ENCODE data around the gene DGKH.
"Not testable (repeated sequence)": the region's sequence is repeated elsewhere in the genome, so short reads cannot be mapped to it uniquely, and the experiment has no call there.

The DGKH gene

GRCh38 chr13:42137856-42138537 is 89.5 kb downstream of the DGKH start:
- H3K4me1 ChIP-seq (ENCODE audit: control insufficient read depth, insufficient read depth, low read length, unreplicated experiment) = peaks cover 35% of the 10 kb centered on the region
- peaks cover 7% of the 10 kb centered on the region; the same call in 1 of the 2 replicates for H3K36me3 ChIP-seq (ENCODE audit: insufficient read depth, low read length)
- no peak overlapping the region for H3K4me3 ChIP-seq (ENCODE audit: low read depth, low read length)
- H3K79me2 ChIP-seq (ENCODE audit: control insufficient read depth, insufficient read depth, low read length, unreplicated experiment) = no peaks in the 10 kb centered on the region
- H2AFZ ChIP-seq (ENCODE audit: low read length, unreplicated experiment) = no peak overlapping the region
- no peaks in the 10 kb centered on the region for H3K27me3 ChIP-seq (ENCODE audit: insufficient read depth, low read length)
- H3K27ac ChIP-seq (ENCODE audit: low read depth, low read length) = no peak overlapping the region

GRCh38 chr13:42140494-42140893 is 92.0 kb downstream of the DGKH start:
- no peak overlapping the region for H3K27ac ChIP-seq (ENCODE audit: low read depth, low read length)
- no peaks in the 10 kb centered on the region for H3K27me3 ChIP-seq (ENCODE audit: insufficient read depth, low read length)
- no peak overlapping the region for H2AFZ ChIP-seq (ENCODE audit: low read length, unreplicated experiment)
- no peaks in the 10 kb centered on the region for H3K79me2 ChIP-seq (ENCODE audit: control insufficient read depth, insufficient read depth, low read length, unreplicated experiment)
- peaks cover 15% of the 10 kb centered on the region for H3K4me1 ChIP-seq (ENCODE audit: control insufficient read depth, insufficient read depth, low read length, unreplicated experiment)
- H3K4me3 ChIP-seq (ENCODE audit: low read depth, low read length) = no peak overlapping the region
- H3K36me3 ChIP-seq (ENCODE audit: insufficient read depth, low read length) = peaks cover 7% of the 10 kb centered on the region; the same call in 1 of the 2 replicates

GRCh38 chr13:42141052-42141451 is 92.6 kb downstream of the DGKH start:
- not testable (repeated sequence) for H3K27ac ChIP-seq (ENCODE audit: low read depth, low read length); H3K36me3 ChIP-seq (ENCODE audit: insufficient read depth, low read length); H2AFZ ChIP-seq (ENCODE audit: low read length, unreplicated experiment); H3K27me3 ChIP-seq (ENCODE audit: insufficient read depth, low read length); H3K4me1 ChIP-seq (ENCODE audit: control insufficient read depth, insufficient read depth, low read length, unreplicated experiment); H3K79me2 ChIP-seq (ENCODE audit: control insufficient read depth, insufficient read depth, low read length, unreplicated experiment); H3K4me3 ChIP-seq (ENCODE audit: low read depth, low read length)

GRCh38 chr13:42146359-42146758 is 97.9 kb downstream of the DGKH start:
- no peak overlapping the region for H3K4me3 ChIP-seq (ENCODE audit: low read depth, low read length)
- H2AFZ ChIP-seq (ENCODE audit: low read length, unreplicated experiment) = no peak overlapping the region
- H3K27me3 ChIP-seq (ENCODE audit: insufficient read depth, low read length) = no peaks in the 10 kb centered on the region
- no peaks in the 10 kb centered on the region; the same call in 1 of the 2 replicates for H3K36me3 ChIP-seq (ENCODE audit: insufficient read depth, low read length)
- H3K4me1 ChIP-seq (ENCODE audit: control insufficient read depth, insufficient read depth, low read length, unreplicated experiment) = no peaks in the 10 kb centered on the region
- H3K79me2 ChIP-seq (ENCODE audit: control insufficient read depth, insufficient read depth, low read length, unreplicated experiment) = no peaks in the 10 kb centered on the region
- H3K27ac ChIP-seq (ENCODE audit: low read depth, low read length) = no peak overlapping the region

GRCh38 chr13:42148538-42148937 is 100.1 kb downstream of the DGKH start:
- no peaks in the 10 kb centered on the region for H3K79me2 ChIP-seq (ENCODE audit: control insufficient read depth, insufficient read depth, low read length, unreplicated experiment)
- H3K36me3 ChIP-seq (ENCODE audit: insufficient read depth, low read length) = no peaks in the 10 kb centered on the region; the same call in 1 of the 2 replicates
- H3K4me3 ChIP-seq (ENCODE audit: low read depth, low read length) = no peak overlapping the region
- no peak overlapping the region for H3K27ac ChIP-seq (ENCODE audit: low read depth, low read length)
- H3K4me1 ChIP-seq (ENCODE audit: control insufficient read depth, insufficient read depth, low read length, unreplicated experiment) = peaks cover 6% of the 10 kb centered on the region
- no peaks in the 10 kb centered on the region for H3K27me3 ChIP-seq (ENCODE audit: insufficient read depth, low read length)
- no peak overlapping the region for H2AFZ ChIP-seq (ENCODE audit: low read length, unreplicated experiment)

- Histone ChIP-seq H3K36me3 (ENCODE audit: insufficient read depth, low read length) (no peaks in the 10 kb centered on the region; the same call in 1 of the 2 replicates), H2AFZ (ENCODE audit: low read length, unreplicated experiment) (no peak overlapping the region), H3K27me3 (ENCODE audit: insufficient read depth, low read length) (no peaks in the 10 kb centered on the region), H3K4me3 (ENCODE audit: low read depth, low read length) (no peak overlapping the region), H3K79me2 (ENCODE audit: control insufficient read depth, insufficient read depth, low read length, unreplicated experiment) (no peaks in the 10 kb centered on the region), H3K4me1 (ENCODE audit: control insufficient read depth, insufficient read depth, low read length, unreplicated experiment) (peaks cover 11% of the 10 kb centered on the region), H3K27ac (ENCODE audit: low read depth, low read length) (no peak overlapping the region)
Measured at GRCh38 chr13:42149136-42149535, 100.7 kb downstream of the DGKH start.

GRCh38 chr13:42151781-42152180 is 103.3 kb downstream of the DGKH start:
- H3K4me1 ChIP-seq (ENCODE audit: control insufficient read depth, insufficient read depth, low read length, unreplicated experiment) = peaks cover 11% of the 10 kb centered on the region

GRCh38 chr13:42152495-42152894 is 104.0 kb downstream of the DGKH start:
- Histone ChIP-seq H3K27ac (ENCODE audit: low read depth, low read length) (no peak overlapping the region), H2AFZ (ENCODE audit: low read length, unreplicated experiment) (no peak overlapping the region), H3K36me3 (ENCODE audit: insufficient read depth, low read length) (peaks cover 7% of the 10 kb centered on the region; the same call in 1 of the 2 replicates), H3K4me3 (ENCODE audit: low read depth, low read length) (no peak overlapping the region), H3K4me1 (ENCODE audit: control insufficient read depth, insufficient read depth, low read length, unreplicated experiment) (peaks cover 11% of the 10 kb centered on the region), H3K79me2 (ENCODE audit: control insufficient read depth, insufficient read depth, low read length, unreplicated experiment) (no peaks in the 10 kb centered on the region), H3K27me3 (ENCODE audit: insufficient read depth, low read length) (no peaks in the 10 kb centered on the region)

More at GRCh38 chr13:42151781-42152180, 103.3 kb downstream of the DGKH start:
- no peak overlapping the region for H3K4me3 ChIP-seq (ENCODE audit: low read depth, low read length)
- no peaks in the 10 kb centered on the region for H3K79me2 ChIP-seq (ENCODE audit: control insufficient read depth, insufficient read depth, low read length, unreplicated experiment)
- H3K27me3 ChIP-seq (ENCODE audit: insufficient read depth, low read length) = no peaks in the 10 kb centered on the region
- H3K36me3 ChIP-seq (ENCODE audit: insufficient read depth, low read length) = peaks cover 7% of the 10 kb centered on the region; the same call in 1 of the 2 replicates
- H2AFZ ChIP-seq (ENCODE audit: low read length, unreplicated experiment) = no peak overlapping the region
- no peak overlapping the region for H3K27ac ChIP-seq (ENCODE audit: low read depth, low read length)

- Histone ChIP-seq H3K27ac (ENCODE audit: low read depth, low read length) (no peak overlapping the region), H3K36me3 (ENCODE audit: insufficient read depth, low read length) (peaks cover 7% of the 10 kb centered on the region; the same call in 1 of the 2 replicates), H2AFZ (ENCODE audit: low read length, unreplicated experiment) (no peak overlapping the region), H3K27me3 (ENCODE audit: insufficient read depth, low read length) (no peaks in the 10 kb centered on the region), H3K79me2 (ENCODE audit: control insufficient read depth, insufficient read depth, low read length, unreplicated experiment) (no peaks in the 10 kb centered on the region), H3K4me3 (ENCODE audit: low read depth, low read length) (no peak overlapping the region), H3K4me1 (ENCODE audit: control insufficient read depth, insufficient read depth, low read length, unreplicated experiment) (peaks cover 11% of the 10 kb centered on the region)
Measured at GRCh38 chr13:42153199-42154113, 105.0 kb downstream of the DGKH start.

- no peaks in the 10 kb centered on the region for H3K79me2 ChIP-seq (ENCODE audit: control insufficient read depth, insufficient read depth, low read length, unreplicated experiment)
- H3K36me3 ChIP-seq (ENCODE audit: insufficient read depth, low read length) = peaks cover 7% of the 10 kb centered on the region; the same call in 1 of the 2 replicates
- H2AFZ ChIP-seq (ENCODE audit: low read length, unreplicated experiment) = no peak overlapping the region
- peaks cover 11% of the 10 kb centered on the region for H3K4me1 ChIP-seq (ENCODE audit: control insufficient read depth, insufficient read depth, low read length, unreplicated experiment)
- H3K27me3 ChIP-seq (ENCODE audit: insufficient read depth, low read length) = no peaks in the 10 kb centered on the region
- H3K27ac ChIP-seq (ENCODE audit: low read depth, low read length) = no peak overlapping the region
- no peak overlapping the region for H3K4me3 ChIP-seq (ENCODE audit: low read depth, low read length)
Measured at GRCh38 chr13:42155251-42155650, 106.8 kb downstream of the DGKH start.
